ENCODE data around the gene PRRT3. TPM values are rescaled to one million over a fixed set of nuclear protein-coding genes. Genes with fewer than 3 reads are reported as not detected.

PRRT3 gene
- total and polyA plus RNA-seq, 2 of the 13 experiments (the other 11 are each of a cell fraction or from before 2014, with no cell fraction given): 0.22 to 0.44 TPM

DNA sequence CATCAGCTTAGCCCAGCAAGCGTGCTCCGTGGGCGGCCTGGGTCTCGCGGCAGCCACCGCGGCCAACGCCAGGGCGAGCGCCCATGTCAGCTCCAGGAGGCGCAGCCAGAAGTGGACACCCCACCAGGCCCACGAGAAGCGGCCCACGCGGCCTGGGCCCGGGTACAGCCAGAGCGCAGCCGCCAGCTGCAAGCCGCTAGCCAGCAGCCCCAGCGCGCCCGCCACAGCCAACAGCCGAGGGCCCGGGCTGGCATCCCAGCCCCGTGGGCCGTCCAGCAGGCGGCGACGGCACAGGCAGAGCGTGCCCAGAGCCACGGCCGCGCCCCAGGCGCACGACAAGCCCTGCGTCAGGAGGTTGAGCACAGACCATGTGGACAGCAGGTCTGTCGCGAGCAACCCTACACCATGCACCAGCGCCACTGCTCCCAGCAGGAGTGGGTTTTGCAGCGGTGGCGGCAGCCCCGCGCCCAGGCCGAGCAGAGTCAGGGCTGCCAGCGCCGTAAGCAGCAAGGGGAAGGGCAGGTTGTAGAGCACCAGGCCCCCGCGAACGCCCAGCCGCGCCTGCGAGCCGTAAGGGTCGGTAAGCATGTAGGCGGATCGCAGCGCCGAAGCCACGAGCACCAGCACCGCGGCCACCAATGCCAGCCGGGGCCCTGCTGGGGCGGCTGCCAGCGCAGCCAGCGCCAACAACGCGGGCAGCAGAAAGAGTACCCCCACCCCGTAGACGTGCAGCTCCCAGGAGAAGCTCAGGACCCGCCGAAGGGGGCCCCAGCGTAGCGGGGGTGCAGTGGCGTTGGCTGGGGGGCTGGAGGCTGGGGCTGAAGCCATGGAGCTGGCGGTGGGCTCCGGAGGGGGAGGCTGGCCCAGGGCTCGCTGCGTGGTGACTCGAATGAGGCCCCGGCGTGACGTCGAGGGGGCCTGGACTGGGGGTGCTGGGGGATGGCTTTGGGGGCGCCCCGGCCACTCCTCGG lies 4.9 kb downstream of the PRRT3 start (continued):
- TF ChIP-seq ZNF33A (CRISPR knock-in tag; IDR thresholded peaks at IDR 0.05; ENCODE audit: borderline replicate concordance) (no peak), UBTF (CRISPR knock-in tag; IDR thresholded peaks at IDR 0.05) (peak; percentile 82; the same call in 1 of the 2 replicates), REST (IDR thresholded peaks at IDR 0.05; ENCODE audit: borderline replicate concordance in 1 of 2, low read depth in 1 of 2, low read length in 2 of 2) (peak in 1 of 2 experiments; percentile 43; a peak in 1 of 4 replicates), KLF12 (CRISPR knock-in tag; IDR thresholded peaks at IDR 0.05; ENCODE audit: borderline replicate concordance) (peak; percentile 97), ZNF432 (CRISPR knock-in tag; IDR thresholded peaks at IDR 0.05; ENCODE audit: borderline replicate concordance) (no peak), SP5 (CRISPR knock-in tag; IDR thresholded peaks at IDR 0.05; ENCODE audit: borderline replicate concordance, low read depth) (peak; percentile 21; the same call in 1 of the 2 replicates), HOXA5 (CRISPR knock-in tag; IDR thresholded peaks at IDR 0.05) (peak; percentile 90), CBX5 (CRISPR knock-in tag; IDR thresholded peaks at IDR 0.05; ENCODE audit: borderline replicate concordance) (peak; percentile 16; the same call in 1 of the 2 replicates), MED13 (CRISPR knock-in tag; IDR thresholded peaks at IDR 0.05) (peak; percentile 81), ATF4 (CRISPR knock-in tag; IDR thresholded peaks at IDR 0.05) (peak in 1 of 2 experiments; percentile 48; a peak in 2 of 4 replicates), XRCC5 (optimal IDR thresholded peaks at IDR 0.05; ENCODE audit: low read length) (peak; percentile 88), SYNCRIP (IDR thresholded peaks at IDR 0.05; ENCODE audit: insufficient read depth, low read depth, low read length) (no peak), ZNF136 (CRISPR knock-in tag; IDR thresholded peaks at IDR 0.05; ENCODE audit: low read depth) (no peak), YEATS2 (CRISPR knock-in tag; IDR thresholded peaks at IDR 0.05; ENCODE audit: borderline replicate concordance) (0 out of 2 replicates have a peak, but pooled peaks have one; percentile 11), KAT8 (CRISPR knock-in tag; IDR thresholded peaks at IDR 0.05) (0 out of 2 replicates have a peak, but pooled peaks have one; percentile 45), ZBTB26 (CRISPR knock-in tag; IDR thresholded peaks at IDR 0.05; ENCODE audit: borderline replicate concordance) (no peak; the same call in 1 of the 2 replicates), ZNF337 (CRISPR knock-in tag; IDR thresholded peaks at IDR 0.05; ENCODE audit: borderline replicate concordance, low read depth) (0 out of 2 replicates have a peak, but pooled peaks have one; percentile 73)
- TF ChIP-seq, protein P1, sequence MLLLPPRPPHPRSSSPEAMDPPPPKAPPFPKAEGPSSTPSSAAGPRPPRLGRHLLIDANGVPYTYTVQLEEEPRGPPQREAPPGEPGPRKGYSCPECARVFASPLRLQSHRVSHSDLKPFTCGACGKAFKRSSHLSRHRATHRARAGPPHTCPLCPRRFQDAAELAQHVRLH (CRISPR knock-in tag; IDR thresholded peaks at IDR 0.05; ENCODE audit: borderline replicate concordance, low read depth): 0 out of 2 replicates have a peak, but pooled peaks have one; percentile 21

All from HepG2 (cell line).